ENCODE data around the gene OPCML.

Gene OPCML

GRCh38 chr11:133284156-133284555 lies 248.1 kb downstream of the OPCML start:
- H3K27ac ChIP-seq (replicated peaks) = no peak overlapping the region
- no peak overlapping the region for H3K4me3 ChIP-seq (replicated peaks; ENCODE audit: insufficient read depth, low read length)
- TF ChIP-seq GABPA (IDR thresholded peaks at IDR 0.05; ENCODE audit: low read depth) (no peak), CTCF (IDR thresholded peaks at IDR 0.05; ENCODE audit: insufficient read depth, low read length) (no peak), SPI1 (IDR thresholded peaks at IDR 0.05; ENCODE audit: borderline replicate concordance, low read depth) (no peak), POLR2AphosphoS5 (IDR thresholded peaks at IDR 0.05; ENCODE audit: low read depth) (no peak)
- TF ChIP-seq, protein P1, sequence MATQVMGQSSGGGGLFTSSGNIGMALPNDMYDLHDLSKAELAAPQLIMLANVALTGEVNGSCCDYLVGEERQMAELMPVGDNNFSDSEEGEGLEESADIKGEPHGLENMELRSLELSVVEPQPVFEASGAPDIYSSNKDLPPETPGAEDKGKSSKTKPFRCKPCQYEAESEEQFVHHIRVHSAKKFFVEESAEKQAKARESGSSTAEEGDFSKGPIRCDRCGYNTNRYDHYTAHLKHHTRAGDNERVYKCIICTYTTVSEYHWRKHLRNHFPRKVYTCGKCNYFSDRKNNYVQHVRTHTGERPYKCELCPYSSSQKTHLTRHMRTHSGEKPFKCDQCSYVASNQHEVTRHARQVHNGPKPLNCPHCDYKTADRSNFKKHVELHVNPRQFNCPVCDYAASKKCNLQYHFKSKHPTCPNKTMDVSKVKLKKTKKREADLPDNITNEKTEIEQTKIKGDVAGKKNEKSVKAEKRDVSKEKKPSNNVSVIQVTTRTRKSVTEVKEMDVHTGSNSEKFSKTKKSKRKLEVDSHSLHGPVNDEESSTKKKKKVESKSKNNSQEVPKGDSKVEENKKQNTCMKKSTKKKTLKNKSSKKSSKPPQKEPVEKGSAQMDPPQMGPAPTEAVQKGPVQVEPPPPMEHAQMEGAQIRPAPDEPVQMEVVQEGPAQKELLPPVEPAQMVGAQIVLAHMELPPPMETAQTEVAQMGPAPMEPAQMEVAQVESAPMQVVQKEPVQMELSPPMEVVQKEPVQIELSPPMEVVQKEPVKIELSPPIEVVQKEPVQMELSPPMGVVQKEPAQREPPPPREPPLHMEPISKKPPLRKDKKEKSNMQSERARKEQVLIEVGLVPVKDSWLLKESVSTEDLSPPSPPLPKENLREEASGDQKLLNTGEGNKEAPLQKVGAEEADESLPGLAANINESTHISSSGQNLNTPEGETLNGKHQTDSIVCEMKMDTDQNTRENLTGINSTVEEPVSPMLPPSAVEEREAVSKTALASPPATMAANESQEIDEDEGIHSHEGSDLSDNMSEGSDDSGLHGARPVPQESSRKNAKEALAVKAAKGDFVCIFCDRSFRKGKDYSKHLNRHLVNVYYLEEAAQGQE (IDR thresholded peaks at IDR 0.05; ENCODE audit: insufficient replicate concordance, low read depth) = no peak
- H3K27me3 ChIP-seq (ENCODE audit: insufficient read depth, poor library complexity, severe bottlenecking) = no peaks in the 10 kb centered on the region
- DNase-seq (ENCODE audit: low read depth in 1 of 2, low spot score in 1 of 2) = no peak

GRCh38 chr11:133277886-133278285 lies 254.4 kb downstream of the OPCML start:
- H3K27me3 ChIP-seq (ENCODE audit: insufficient read depth, poor library complexity, severe bottlenecking) = no peaks in the 10 kb centered on the region
- no peak overlapping the region for H3K4me3 ChIP-seq (replicated peaks; ENCODE audit: insufficient read depth, low read length)
- DNase-seq (ENCODE audit: low read depth in 1 of 2, low spot score in 1 of 2) = no peak
- H3K27ac ChIP-seq (replicated peaks) = no peak overlapping the region
- TF ChIP-seq, protein P1 (IDR thresholded peaks at IDR 0.05; ENCODE audit: insufficient replicate concordance, low read depth) = no peak
- no peak for TF ChIP-seq SPI1 (IDR thresholded peaks at IDR 0.05; ENCODE audit: borderline replicate concordance, low read depth)
- TF ChIP-seq POLR2AphosphoS5 (IDR thresholded peaks at IDR 0.05; ENCODE audit: low read depth) = no peak
- TF ChIP-seq CTCF (IDR thresholded peaks at IDR 0.05; ENCODE audit: insufficient read depth, low read length) = no peak
- TF ChIP-seq GABPA (IDR thresholded peaks at IDR 0.05; ENCODE audit: low read depth) = no peak

DNA sequence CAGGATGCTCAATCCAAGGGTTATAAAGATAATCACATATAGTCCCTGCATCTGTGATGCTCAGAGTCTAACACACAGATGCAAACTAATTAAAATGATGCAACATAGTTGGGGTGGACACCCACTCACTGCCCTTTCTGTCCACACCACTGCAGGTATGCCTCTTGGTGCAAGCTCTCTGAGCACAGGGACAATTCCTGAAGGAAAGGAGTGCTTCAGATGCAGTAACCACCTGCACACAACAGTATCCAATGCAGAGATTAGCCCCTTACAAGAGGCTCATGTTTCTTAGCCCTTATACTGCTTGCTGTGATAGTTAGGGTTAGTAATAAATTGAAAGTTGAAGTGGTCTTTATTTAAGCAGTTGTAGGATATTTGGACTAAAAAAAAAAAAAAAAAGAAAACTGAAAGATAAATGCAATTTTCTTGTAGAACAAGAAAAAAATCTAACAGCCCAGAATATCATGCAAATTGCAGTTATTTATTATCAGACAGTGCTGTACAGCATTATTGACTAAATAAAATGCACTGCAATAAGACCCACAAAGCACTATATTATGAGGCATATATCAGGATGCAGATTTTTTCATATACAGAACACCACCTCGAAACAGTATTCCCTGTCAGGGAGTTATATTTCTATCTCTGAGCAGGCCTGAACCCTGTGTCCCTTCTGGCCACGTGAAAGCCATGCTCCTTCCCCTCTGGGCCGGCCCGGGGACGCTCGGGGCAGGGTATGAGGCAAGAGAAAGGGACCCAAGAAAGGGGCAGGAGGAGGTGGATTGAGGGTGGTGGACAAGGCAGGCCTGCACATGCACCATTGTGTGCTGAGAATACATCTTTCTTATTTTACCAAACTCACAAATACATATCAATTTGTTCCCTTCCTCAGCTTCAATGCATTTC lies 260.2 kb downstream of the OPCML start:
- Histone ChIP-seq H3K4me3 (replicated peaks; ENCODE audit: insufficient read depth, low read length) (no peak overlapping the region), H3K27ac (replicated peaks) (no peak overlapping the region), H3K27me3 (ENCODE audit: insufficient read depth, poor library complexity, severe bottlenecking) (peaks cover 2% of the 10 kb centered on the region)
- DNase-seq (ENCODE audit: low read depth in 1 of 2, low spot score in 1 of 2) = no peak
- TF ChIP-seq GABPA (IDR thresholded peaks at IDR 0.05; ENCODE audit: low read depth) = no peak
- TF ChIP-seq, protein P1 (IDR thresholded peaks at IDR 0.05; ENCODE audit: insufficient replicate concordance, low read depth) = no peak
- TF ChIP-seq CTCF (IDR thresholded peaks at IDR 0.05; ENCODE audit: insufficient read depth, low read length) = no peak
- no peak for TF ChIP-seq SPI1 (IDR thresholded peaks at IDR 0.05; ENCODE audit: borderline replicate concordance, low read depth)
- TF ChIP-seq POLR2AphosphoS5 (IDR thresholded peaks at IDR 0.05; ENCODE audit: low read depth) = no peak

Measured in HL-60 (cell line).